22Rv1 (cell line): ENCODE data around the gene SERPINE1.
A peak's percentile ranks its signal among the peaks of the same experiment; 100 is the strongest.
"Not testable (repeated sequence)": the region's sequence is repeated elsewhere in the genome, so short reads cannot be mapped to it uniquely, and the experiment has no call there.

Experiments used
- H3K27ac ChIP-seq: fragments of 450-650 bp; 2 replicates; pipeline ENCODE4 v1.5.1; 2017
- ZFX ChIP-seq: fragments of 450-650 bp; IDR thresholded peaks from 2 replicates; pipeline ENCODE4 v1.6.1; 2017; ENCODE audit warnings: antibody characterized with exemption, borderline replicate concordance
- TF ChIP-seq, protein P1 (sequence below): fragments of 450-650 bp; IDR thresholded peaks from 2 replicates; pipeline ENCODE4 v1.5.1; 2017; ENCODE audit warnings: mild to moderate bottlenecking

SERPINE1 gene

DNA sequence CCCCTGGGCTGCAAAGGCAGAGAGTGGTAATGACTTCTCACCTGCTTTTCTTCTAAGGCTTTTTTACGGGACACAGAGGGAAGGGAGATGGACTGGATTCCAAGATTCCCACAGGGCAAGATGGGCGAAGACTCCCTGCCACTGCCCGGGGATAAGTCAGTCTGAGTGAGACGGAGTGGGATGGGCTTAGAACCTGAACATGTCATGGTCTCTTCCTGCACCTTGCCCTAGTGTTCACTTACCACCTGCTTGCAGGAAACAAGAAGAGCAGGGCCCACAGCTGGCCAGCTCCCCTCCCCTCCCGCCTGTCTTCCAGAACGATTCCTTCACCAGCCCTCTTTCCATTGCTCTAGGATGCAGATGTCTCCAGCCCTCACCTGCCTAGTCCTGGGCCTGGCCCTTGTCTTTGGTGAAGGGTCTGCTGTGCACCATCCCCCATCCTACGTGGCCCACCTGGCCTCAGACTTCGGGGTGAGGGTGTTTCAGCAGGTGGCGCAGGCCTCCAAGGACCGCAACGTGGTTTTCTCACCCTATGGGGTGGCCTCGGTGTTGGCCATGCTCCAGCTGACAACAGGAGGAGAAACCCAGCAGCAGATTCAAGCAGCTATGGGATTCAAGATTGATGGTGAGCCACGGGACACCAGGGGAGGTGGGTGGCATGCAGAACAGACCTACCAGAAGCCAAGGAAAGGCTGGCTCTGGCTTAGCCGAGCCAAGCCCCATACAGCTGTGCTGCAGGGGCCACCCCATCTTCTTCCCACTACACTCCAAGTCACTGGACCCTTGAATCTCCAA is 1.3 kb downstream of the SERPINE1 start:
- no peak overlapping the region for H3K27ac ChIP-seq
- no peak for TF ChIP-seq ZFX
- TF ChIP-seq, protein P1, sequence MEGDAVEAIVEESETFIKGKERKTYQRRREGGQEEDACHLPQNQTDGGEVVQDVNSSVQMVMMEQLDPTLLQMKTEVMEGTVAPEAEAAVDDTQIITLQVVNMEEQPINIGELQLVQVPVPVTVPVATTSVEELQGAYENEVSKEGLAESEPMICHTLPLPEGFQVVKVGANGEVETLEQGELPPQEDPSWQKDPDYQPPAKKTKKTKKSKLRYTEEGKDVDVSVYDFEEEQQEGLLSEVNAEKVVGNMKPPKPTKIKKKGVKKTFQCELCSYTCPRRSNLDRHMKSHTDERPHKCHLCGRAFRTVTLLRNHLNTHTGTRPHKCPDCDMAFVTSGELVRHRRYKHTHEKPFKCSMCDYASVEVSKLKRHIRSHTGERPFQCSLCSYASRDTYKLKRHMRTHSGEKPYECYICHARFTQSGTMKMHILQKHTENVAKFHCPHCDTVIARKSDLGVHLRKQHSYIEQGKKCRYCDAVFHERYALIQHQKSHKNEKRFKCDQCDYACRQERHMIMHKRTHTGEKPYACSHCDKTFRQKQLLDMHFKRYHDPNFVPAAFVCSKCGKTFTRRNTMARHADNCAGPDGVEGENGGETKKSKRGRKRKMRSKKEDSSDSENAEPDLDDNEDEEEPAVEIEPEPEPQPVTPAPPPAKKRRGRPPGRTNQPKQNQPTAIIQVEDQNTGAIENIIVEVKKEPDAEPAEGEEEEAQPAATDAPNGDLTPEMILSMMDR, result no peak

DNA sequence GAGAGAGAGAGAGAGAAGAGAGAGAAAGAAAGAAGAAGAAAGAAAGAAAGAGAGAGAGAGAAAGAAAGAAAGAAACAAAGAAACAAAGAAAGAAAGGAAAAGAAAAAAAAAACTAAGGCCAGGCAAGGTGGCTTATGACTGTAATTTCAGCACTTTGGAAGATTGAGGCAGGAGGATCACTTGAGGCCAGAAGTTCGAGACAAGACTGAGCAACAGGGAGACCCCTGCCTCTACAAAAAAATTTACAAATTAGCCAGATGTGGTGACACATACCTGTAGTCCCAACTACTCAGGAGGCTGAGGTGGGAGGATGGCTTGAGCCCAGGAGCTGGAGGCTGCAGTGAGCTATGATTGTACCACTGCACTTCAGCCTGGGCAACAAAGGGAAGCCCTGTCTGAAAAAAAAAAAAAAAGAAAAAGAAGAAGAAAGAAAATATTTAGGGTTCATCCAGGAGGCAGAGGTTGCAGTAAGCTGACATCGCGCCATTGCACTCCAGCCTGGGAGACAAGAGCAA is 2.8 kb downstream of the SERPINE1 start:
- H3K27ac ChIP-seq, result no peak overlapping the region
- no peak for TF ChIP-seq ZFX
- TF ChIP-seq, protein P1, result no peak

DNA sequence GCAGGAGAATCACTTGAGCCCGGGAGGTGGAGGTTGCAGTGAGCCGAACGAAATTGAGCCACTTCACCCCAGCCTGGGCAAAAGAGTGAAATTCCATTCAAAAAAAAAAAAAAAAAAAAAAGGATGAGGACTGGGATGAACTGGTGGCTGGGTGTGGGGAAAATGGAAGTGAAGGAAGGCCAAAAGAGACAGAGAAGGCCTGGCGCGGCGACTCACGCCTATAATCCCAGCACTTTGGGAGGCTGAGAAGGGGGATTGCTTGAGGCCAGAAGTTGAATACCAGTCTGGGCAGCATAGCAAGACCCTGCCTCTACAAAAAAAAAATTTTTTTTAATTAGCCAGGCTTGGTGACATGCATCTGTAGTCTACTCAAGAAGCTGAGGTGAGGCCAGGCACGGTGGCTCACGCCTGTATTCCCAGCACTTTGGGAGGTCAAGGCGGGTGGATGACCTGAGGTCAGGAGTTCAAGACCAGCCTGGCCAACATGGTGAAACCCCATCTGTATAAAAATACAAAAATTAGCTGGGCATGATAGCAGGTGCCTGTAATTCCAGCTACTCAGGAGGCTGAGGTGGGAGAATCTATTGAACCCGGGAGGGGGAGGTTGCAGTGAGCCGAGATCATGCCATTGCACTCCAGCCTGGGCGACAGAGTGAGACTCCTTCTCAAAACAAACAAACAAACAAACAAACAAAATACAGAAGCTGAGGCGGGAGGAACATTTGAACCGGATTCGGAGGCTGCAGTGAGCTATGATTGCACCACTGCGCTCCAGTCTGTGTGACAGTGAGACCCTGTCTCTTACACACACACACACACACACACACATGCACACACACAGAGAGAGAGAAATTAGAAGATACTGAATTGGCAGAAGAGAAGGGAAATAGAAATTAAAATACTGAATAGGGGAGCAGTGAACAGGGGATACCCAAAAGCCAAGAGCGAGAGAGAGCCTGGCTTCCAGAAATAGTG is 6.0 kb downstream of the SERPINE1 start:
- H3K27ac ChIP-seq, result not testable (repeated sequence)

DNA sequence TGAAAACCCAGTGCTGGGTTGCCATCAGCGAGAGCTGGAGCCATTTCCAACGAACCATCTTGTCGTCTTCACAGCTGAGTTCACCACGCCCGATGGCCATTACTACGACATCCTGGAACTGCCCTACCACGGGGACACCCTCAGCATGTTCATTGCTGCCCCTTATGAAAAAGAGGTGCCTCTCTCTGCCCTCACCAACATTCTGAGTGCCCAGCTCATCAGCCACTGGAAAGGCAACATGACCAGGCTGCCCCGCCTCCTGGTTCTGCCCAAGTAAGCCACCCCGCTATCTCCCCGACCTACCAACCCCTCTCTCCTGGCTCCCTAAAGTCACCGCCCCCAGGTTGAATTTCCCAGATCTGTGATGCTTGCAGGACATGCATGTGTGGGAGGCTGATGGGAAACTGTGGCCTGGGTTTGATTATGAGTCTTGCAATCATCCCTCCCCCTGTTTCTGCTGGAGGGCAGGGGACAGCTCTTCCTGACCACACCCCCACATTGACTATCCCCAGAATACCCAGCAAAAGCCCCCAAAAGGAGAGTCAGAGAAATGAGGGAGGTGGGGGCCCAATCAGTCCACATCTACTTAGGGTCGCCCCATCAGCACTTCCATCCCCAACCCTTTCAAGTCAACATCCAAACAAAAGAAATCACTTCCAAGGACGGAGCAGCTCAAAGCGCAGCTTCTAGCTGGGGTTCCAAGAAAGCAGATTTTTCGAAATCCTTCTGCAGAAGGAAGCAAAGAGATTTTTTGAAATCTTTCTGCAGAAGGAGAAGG is 6.9 kb downstream of the SERPINE1 start:
- no peak for TF ChIP-seq ZFX
- TF ChIP-seq, protein P1, result no peak
- H3K27ac ChIP-seq, result no peak overlapping the region

DNA sequence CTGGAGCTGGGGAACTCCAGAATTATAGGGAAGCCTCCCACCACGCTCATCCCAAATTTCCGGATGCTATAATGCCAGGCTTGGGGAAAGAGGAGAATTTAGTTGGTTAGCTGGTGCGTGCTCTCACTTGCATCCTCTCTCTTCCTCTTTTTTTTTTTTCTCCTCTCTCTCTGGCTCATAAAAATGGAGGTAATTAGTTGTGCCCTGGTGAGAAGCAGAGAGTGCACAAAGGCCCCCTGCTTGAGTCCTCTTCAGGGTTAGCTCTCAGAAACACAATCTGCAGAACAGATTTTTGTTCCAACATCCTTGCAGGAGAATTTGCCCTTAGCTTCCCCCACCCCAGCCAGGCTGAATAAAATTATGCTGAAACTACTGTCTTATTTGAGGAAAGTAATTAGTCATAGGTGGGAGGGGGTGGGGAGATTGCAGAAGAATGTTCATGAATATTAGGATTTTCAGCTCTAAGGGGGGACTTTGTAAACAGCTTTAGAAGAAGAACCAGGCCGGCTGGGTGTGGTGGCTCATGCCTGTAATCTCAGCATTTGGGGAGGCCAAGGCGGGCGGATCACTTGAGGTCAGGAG is 7.6 kb downstream of the SERPINE1 start:
- TF ChIP-seq, protein P1, result no peak
- no peak overlapping the region for H3K27ac ChIP-seq

DNA sequence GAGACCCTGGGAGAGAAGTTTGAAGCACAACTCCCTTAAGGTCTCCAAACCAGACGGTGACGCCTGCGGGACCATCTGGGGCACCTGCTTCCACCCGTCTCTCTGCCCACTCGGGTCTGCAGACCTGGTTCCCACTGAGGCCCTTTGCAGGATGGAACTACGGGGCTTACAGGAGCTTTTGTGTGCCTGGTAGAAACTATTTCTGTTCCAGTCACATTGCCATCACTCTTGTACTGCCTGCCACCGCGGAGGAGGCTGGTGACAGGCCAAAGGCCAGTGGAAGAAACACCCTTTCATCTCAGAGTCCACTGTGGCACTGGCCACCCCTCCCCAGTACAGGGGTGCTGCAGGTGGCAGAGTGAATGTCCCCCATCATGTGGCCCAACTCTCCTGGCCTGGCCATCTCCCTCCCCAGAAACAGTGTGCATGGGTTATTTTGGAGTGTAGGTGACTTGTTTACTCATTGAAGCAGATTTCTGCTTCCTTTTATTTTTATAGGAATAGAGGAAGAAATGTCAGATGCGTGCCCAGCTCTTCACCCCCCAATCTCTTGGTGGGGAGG is 10.8 kb downstream of the SERPINE1 start:
- peak overlapping the region; percentile 31; the same call in 1 of the 2 replicates for H3K27ac ChIP-seq
- TF ChIP-seq, protein P1, result no peak
- TF ChIP-seq ZFX, result no peak
